Measurements from ENCODE around the gene FXR2. TPM values are rescaled to one million over a fixed set of nuclear protein-coding genes. Genes with fewer than 3 reads are reported as not detected.

The FXR2 gene
- total and polyA plus RNA-seq, 2 donors from 2014 or later: 29.3 to 59.2 TPM

DNA sequence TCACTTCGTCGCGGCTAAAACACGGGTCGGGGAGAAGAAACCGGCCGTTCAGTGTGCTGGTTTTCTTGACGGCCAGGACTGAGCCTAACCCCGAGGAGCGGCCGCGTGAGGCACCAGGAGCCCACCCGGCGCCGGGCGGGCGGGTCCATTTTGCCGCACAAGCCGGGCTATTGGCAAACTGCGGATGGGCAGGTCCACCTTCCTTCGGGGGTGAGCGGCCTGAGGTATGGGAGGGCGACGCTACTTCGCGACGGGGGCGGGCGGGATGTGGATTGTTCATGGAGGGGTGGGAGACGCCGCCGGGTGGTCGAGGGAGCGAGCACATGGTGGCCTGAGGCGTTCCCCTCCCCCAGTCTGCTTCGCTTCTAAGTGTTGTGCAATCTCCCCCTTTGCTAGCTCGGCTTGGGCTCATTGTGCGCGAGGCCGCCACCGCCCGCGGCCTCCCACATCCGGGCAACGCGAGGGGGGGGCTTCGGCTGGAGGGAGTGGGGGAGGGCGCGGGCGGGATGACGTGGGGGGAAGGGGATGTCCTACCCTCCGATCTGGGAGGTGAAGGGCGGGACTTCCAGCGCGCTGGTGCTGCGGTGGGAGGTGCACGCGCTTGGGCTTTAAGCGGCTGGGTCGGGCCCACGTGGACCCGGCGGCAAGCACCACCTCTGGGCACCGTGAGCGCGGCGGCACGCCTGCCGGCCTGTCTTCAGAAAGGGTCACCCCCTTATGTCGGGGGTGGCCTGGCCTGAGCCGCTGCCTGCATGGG, 41.2 kb downstream of the FXR2 start:
- Histone ChIP-seq H3K9me3 (ENCODE audit: control insufficient read depth in 2 of 3, insufficient read depth in 1 of 3, low read length in 3 of 3) (no peaks in the 10 kb centered on the region), H3K4me1 (ENCODE audit: control insufficient read depth in 2 of 3, insufficient read depth in 2 of 3, low read depth in 1 of 3, low read length in 3 of 3) (peaks cover 9 to 23% (median 12%) of the 10 kb centered on the region in 3 donors), H3K9ac (ENCODE audit: low read length in 3 of 3) (peak overlapping the region; percentile 63 to 97 (median 93)), H3K36me3 (ENCODE audit: control insufficient read depth in 2 of 3, insufficient read depth in 3 of 3, low read length in 3 of 3) (peaks cover 33 to 59% (median 50%) of the 10 kb centered on the region in 3 donors), H3K4me3 (ENCODE audit: low read length in 3 of 3) (peak overlapping the region; percentile 74 to 90 (median 82)), H3K27me3 (ENCODE audit: control insufficient read depth, insufficient read depth, low read length) (no peaks in the 10 kb centered on the region), H3K27ac (ENCODE audit: low read depth in 2 of 2, low read length in 2 of 2) (peak overlapping the region; percentile 97 to 98)
- intact Hi-C loops (cut with DNase I): no loop called here
- DNase-seq (peak; percentile 92 to 97 (median 96)), FAIRE-seq (no peak)
- TF ChIP-seq, protein P1, sequence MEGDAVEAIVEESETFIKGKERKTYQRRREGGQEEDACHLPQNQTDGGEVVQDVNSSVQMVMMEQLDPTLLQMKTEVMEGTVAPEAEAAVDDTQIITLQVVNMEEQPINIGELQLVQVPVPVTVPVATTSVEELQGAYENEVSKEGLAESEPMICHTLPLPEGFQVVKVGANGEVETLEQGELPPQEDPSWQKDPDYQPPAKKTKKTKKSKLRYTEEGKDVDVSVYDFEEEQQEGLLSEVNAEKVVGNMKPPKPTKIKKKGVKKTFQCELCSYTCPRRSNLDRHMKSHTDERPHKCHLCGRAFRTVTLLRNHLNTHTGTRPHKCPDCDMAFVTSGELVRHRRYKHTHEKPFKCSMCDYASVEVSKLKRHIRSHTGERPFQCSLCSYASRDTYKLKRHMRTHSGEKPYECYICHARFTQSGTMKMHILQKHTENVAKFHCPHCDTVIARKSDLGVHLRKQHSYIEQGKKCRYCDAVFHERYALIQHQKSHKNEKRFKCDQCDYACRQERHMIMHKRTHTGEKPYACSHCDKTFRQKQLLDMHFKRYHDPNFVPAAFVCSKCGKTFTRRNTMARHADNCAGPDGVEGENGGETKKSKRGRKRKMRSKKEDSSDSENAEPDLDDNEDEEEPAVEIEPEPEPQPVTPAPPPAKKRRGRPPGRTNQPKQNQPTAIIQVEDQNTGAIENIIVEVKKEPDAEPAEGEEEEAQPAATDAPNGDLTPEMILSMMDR (IDR thresholded peaks at IDR 0.05; ENCODE audit: borderline replicate concordance, extremely low read depth, insufficient read depth): no peak

- peak; percentile 99 for FAIRE-seq
- TF ChIP-seq, protein P1 (IDR thresholded peaks at IDR 0.05; ENCODE audit: borderline replicate concordance, extremely low read depth, insufficient read depth): no peak
- peak overlapping the region; percentile 74 to 90 (median 82) for H3K4me3 ChIP-seq (ENCODE audit: low read length in 3 of 3)
- intact Hi-C loops (cut with DNase I): no loop called here
- DNase-seq: peak; percentile 90 to 100 (median 100)
- peaks cover 9 to 21% (median 12%) of the 10 kb centered on the region in 3 donors for H3K4me1 ChIP-seq (ENCODE audit: control insufficient read depth in 2 of 3, insufficient read depth in 2 of 3, low read depth in 1 of 3, low read length in 3 of 3)
- H3K36me3 ChIP-seq (ENCODE audit: control insufficient read depth in 2 of 3, insufficient read depth in 3 of 3, low read length in 3 of 3): peaks cover 28 to 52% (median 45%) of the 10 kb centered on the region in 3 donors
- H3K9ac ChIP-seq (ENCODE audit: low read length in 3 of 3): peak overlapping the region; percentile 63 to 97 (median 93)
- H3K27me3 ChIP-seq (ENCODE audit: control insufficient read depth, insufficient read depth, low read length): no peaks in the 10 kb centered on the region
- H3K27ac ChIP-seq (ENCODE audit: low read depth in 2 of 2, low read length in 2 of 2): peak overlapping the region; percentile 97 to 98
- no peaks in the 10 kb centered on the region for H3K9me3 ChIP-seq (ENCODE audit: control insufficient read depth in 2 of 3, insufficient read depth in 1 of 3, low read length in 3 of 3)
Observed at GRCh38 chr17:7572588-7573323, 41.9 kb downstream of the FXR2 start.

DNA sequence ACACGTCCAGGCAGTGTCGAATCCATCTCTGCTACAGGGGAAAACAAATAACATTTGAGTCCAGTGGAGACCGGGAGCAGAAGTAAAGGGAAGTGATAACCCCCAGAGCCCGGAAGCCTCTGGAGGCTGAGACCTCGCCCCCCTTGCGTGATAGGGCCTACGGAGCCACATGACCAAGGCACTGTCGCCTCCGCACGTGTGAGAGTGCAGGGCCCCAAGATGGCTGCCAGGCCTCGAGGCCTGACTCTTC, 42.4 kb downstream of the FXR2 start:
- no peak for FAIRE-seq
- Histone ChIP-seq H3K36me3 (ENCODE audit: control insufficient read depth in 2 of 3, insufficient read depth in 3 of 3, low read length in 3 of 3) (peaks cover 25 to 47% (median 41%) of the 10 kb centered on the region in 3 donors), H3K27me3 (ENCODE audit: control insufficient read depth, insufficient read depth, low read length) (no peaks in the 10 kb centered on the region), H3K4me3 (ENCODE audit: low read length in 3 of 3) (peak overlapping the region; percentile 79 to 87 (median 87)), H3K9me3 (ENCODE audit: control insufficient read depth in 2 of 3, insufficient read depth in 1 of 3, low read length in 3 of 3) (no peaks in the 10 kb centered on the region), H3K27ac (ENCODE audit: low read depth in 2 of 2, low read length in 2 of 2) (peak overlapping the region; percentile 75 to 81), H3K4me1 (ENCODE audit: control insufficient read depth in 2 of 3, insufficient read depth in 2 of 3, low read depth in 1 of 3, low read length in 3 of 3) (peaks cover 9 to 20% (median 12%) of the 10 kb centered on the region in 3 donors), H3K9ac (ENCODE audit: low read length in 3 of 3) (peak overlapping the region; percentile 83 to 91 (median 88))
- TF ChIP-seq, protein P1 (IDR thresholded peaks at IDR 0.05; ENCODE audit: borderline replicate concordance, extremely low read depth, insufficient read depth): no peak
- intact Hi-C loops (cut with DNase I): no loop called here
- DNase-seq: peak in 1 of 5 donors; percentile 100

All from kidney (tissue), 14 donors.